SK-N-SH treated with all-trans-retinoic acid at 6 μM for 48 hours (cell line): ENCODE results near the gene PCDH17.

Source experiments
- ATAC-seq: fragments of 200-7000 bp; cut with Tn5 transposase; 3 replicates; pipeline ENCODE4 v1.9.1; 2020; ENCODE audit warnings: mild to moderate bottlenecking, moderate library complexity
- ARNTL ChIP-seq: fragments of 450-650 bp; formaldehyde crosslinking; IDR thresholded peaks from 2 replicates; pipeline ENCODE4 v1.5.0; 2020; ENCODE audit warnings: low read depth, mild to moderate bottlenecking, moderate library complexity, borderline replicate concordance
- BACH2 ChIP-seq: fragments of 250-450 bp; sonication (Bioruptor Pico); IDR thresholded peaks from 2 replicates; pipeline ENCODE4 v1.9.0; 2021; ENCODE audit warnings: mild to moderate bottlenecking, borderline replicate concordance
- GLIS3 ChIP-seq: fragments of 250-450 bp; sonication (Bioruptor Pico); IDR thresholded peaks from 2 replicates; pipeline ENCODE4 v1.5.0; 2020; ENCODE audit warnings: mild to moderate bottlenecking, moderate library complexity
- PPARA ChIP-seq: fragments of 250-450 bp; sonication (Bioruptor Pico); IDR thresholded peaks from 2 replicates; pipeline ENCODE4 v1.5.0; 2020; ENCODE audit warnings: mild to moderate bottlenecking, borderline replicate concordance
- RARB ChIP-seq: fragments of 250-450 bp; sonication (Bioruptor Pico); IDR thresholded peaks from 2 replicates; pipeline ENCODE4 v1.8.0; 2021; ENCODE audit warnings: mild to moderate bottlenecking, moderate library complexity
- TCF4 ChIP-seq: fragments of 250-450 bp; sonication (Bioruptor Pico); IDR thresholded peaks from 2 replicates; pipeline ENCODE4 v1.8.0; 2021; ENCODE audit warnings: mild to moderate bottlenecking, moderate library complexity, borderline replicate concordance
- TOX ChIP-seq: fragments of 250-450 bp; sonication (Bioruptor Pico); IDR thresholded peaks from 2 replicates; pipeline ENCODE4 v1.8.0; 2021; ENCODE audit warnings: mild to moderate bottlenecking, moderate library complexity, borderline replicate concordance
- ZFP3 ChIP-seq: fragments of 250-450 bp; sonication (Bioruptor Pico); IDR thresholded peaks from 2 replicates; pipeline ENCODE4 v1.5.0; 2020; ENCODE audit warnings: mild to moderate bottlenecking, moderate library complexity
- ZFP30 ChIP-seq: fragments of 450-650 bp; formaldehyde crosslinking; IDR thresholded peaks from 2 replicates; pipeline ENCODE4 v1.5.0; 2022; ENCODE audit warnings: mild to moderate bottlenecking, moderate library complexity
- ZNF565 ChIP-seq: fragments of 450-650 bp; formaldehyde crosslinking; conservative IDR thresholded peaks from 2 replicates; pipeline ENCODE4 v1.5.0; 2020; ENCODE audit warnings: low read depth, mild to moderate bottlenecking, moderate library complexity
- ZNF70 ChIP-seq: fragments of 450-650 bp; formaldehyde crosslinking; IDR thresholded peaks from 2 replicates; pipeline ENCODE4 v1.5.0; 2020; ENCODE audit warnings: mild to moderate bottlenecking, moderate library complexity
- TF ChIP-seq, protein P1 (sequence below): fragments of 250-450 bp; sonication (Bioruptor Pico); IDR thresholded peaks from 2 replicates; pipeline ENCODE4 v1.5.1; 2020; ENCODE audit warnings: low read depth, mild to moderate bottlenecking, moderate library complexity
- TF ChIP-seq, protein P2 (sequence below): fragments of 250-450 bp; sonication (Bioruptor Pico); IDR thresholded peaks from 2 replicates; pipeline ENCODE4 v1.8.0; 2020; ENCODE audit warnings: mild to moderate bottlenecking, moderate library complexity, borderline replicate concordance
- TF ChIP-seq, protein P3 (sequence below): fragments of 250-450 bp; sonication (Bioruptor Pico); IDR thresholded peaks from 2 replicates; pipeline ENCODE4 v1.5.0; 2020; ENCODE audit warnings: mild to moderate bottlenecking, moderate library complexity
- TF ChIP-seq, protein P4 (sequence below): fragments of 250-450 bp; sonication (Bioruptor Pico); IDR thresholded peaks from 2 replicates; pipeline ENCODE4 v1.8.0; 2021; ENCODE audit warnings: low read depth, mild to moderate bottlenecking, moderate library complexity, borderline replicate concordance

Gene PCDH17

DNA sequence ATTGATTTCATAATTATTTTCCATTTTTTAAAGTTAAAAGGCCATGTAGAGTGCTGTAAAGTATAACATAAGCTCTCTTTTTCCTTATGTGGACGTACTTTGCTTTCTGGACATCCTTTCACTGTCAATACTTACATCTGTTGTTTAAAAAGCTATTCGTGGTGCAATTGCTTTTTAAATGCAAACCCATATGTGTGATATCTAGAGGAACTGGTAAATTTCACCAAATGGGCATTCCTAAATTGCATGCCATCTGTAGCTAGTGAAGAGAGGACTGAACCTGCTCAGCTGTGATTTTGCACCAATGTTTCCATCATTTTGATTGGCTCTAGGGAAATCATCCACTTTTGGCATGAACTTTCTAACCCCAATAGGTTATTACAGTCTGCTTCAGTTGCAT lies 129.4 kb downstream of the PCDH17 start:
- no peak for TF ChIP-seq ZNF565
- TF ChIP-seq ZFP3: no peak
- no peak for TF ChIP-seq TCF4 (CRISPR knock-in tag)
- TF ChIP-seq, protein P1, sequence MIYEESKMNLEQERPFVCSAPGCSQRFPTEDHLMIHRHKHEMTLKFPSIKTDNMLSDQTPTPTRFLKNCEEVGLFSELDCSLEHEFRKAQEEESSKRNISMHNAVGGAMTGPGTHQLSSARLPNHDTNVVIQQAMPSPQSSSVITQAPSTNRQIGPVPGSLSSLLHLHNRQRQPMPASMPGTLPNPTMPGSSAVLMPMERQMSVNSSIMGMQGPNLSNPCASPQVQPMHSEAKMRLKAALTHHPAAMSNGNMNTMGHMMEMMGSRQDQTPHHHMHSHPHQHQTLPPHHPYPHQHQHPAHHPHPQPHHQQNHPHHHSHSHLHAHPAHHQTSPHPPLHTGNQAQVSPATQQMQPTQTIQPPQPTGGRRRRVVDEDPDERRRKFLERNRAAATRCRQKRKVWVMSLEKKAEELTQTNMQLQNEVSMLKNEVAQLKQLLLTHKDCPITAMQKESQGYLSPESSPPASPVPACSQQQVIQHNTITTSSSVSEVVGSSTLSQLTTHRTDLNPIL (CRISPR knock-in tag): no peak
- TF ChIP-seq TOX: no peak
- no peak for TF ChIP-seq ARNTL (CRISPR knock-in tag)
- no peak for ATAC-seq

DNA sequence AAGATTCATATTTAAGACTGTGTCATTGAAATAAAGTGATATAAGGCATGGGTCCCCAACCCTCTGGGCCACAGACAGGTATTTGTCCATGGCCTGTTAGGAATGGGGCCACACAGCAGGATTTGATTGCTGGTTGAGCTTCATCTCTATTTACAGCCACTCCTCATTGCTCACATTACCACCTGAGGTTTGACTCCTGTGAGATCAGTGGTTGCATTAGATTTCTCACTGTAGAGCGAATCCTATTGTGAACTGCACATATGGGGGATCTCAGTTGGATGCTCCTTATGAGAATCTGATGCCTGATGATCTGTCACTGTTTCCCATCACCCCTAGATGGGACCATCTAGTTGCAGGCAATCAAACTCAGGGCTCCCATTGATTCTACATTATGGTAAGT lies 132.1 kb downstream of the PCDH17 start:
- ATAC-seq: no peak
- TF ChIP-seq ZNF70 (CRISPR knock-in tag) (no peak), RARB (no peak), PPARA (CRISPR knock-in tag) (no peak), ZFP30 (CRISPR knock-in tag) (no peak), ARNTL (CRISPR knock-in tag) (no peak), GLIS3 (CRISPR knock-in tag) (no peak), BACH2 (CRISPR knock-in tag) (no peak), TCF4 (CRISPR knock-in tag) (no peak)
- TF ChIP-seq, protein P2, sequence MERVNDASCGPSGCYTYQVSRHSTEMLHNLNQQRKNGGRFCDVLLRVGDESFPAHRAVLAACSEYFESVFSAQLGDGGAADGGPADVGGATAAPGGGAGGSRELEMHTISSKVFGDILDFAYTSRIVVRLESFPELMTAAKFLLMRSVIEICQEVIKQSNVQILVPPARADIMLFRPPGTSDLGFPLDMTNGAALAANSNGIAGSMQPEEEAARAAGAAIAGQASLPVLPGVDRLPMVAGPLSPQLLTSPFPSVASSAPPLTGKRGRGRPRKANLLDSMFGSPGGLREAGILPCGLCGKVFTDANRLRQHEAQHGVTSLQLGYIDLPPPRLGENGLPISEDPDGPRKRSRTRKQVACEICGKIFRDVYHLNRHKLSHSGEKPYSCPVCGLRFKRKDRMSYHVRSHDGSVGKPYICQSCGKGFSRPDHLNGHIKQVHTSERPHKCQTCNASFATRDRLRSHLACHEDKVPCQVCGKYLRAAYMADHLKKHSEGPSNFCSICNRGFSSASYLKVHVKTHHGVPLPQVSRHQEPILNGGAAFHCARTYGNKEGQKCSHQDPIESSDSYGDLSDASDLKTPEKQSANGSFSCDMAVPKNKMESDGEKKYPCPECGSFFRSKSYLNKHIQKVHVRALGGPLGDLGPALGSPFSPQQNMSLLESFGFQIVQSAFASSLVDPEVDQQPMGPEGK: no peak
- TF ChIP-seq, protein P3, sequence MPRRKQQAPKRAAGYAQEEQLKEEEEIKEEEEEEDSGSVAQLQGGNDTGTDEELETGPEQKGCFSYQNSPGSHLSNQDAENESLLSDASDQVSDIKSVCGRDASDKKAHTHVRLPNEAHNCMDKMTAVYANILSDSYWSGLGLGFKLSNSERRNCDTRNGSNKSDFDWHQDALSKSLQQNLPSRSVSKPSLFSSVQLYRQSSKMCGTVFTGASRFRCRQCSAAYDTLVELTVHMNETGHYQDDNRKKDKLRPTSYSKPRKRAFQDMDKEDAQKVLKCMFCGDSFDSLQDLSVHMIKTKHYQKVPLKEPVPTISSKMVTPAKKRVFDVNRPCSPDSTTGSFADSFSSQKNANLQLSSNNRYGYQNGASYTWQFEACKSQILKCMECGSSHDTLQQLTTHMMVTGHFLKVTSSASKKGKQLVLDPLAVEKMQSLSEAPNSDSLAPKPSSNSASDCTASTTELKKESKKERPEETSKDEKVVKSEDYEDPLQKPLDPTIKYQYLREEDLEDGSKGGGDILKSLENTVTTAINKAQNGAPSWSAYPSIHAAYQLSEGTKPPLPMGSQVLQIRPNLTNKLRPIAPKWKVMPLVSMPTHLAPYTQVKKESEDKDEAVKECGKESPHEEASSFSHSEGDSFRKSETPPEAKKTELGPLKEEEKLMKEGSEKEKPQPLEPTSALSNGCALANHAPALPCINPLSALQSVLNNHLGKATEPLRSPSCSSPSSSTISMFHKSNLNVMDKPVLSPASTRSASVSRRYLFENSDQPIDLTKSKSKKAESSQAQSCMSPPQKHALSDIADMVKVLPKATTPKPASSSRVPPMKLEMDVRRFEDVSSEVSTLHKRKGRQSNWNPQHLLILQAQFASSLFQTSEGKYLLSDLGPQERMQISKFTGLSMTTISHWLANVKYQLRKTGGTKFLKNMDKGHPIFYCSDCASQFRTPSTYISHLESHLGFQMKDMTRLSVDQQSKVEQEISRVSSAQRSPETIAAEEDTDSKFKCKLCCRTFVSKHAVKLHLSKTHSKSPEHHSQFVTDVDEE: no peak
- TF ChIP-seq, protein P4, sequence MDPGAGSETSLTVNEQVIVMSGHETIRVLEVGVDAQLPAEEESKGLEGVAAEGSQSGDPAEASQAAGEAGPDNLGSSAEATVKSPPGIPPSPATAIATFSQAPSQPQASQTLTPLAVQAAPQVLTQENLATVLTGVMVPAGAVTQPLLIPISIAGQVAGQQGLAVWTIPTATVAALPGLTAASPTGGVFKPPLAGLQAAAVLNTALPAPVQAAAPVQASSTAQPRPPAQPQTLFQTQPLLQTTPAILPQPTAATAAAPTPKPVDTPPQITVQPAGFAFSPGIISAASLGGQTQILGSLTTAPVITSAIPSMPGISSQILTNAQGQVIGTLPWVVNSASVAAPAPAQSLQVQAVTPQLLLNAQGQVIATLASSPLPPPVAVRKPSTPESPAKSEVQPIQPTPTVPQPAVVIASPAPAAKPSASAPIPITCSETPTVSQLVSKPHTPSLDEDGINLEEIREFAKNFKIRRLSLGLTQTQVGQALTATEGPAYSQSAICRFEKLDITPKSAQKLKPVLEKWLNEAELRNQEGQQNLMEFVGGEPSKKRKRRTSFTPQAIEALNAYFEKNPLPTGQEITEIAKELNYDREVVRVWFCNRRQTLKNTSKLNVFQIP (CRISPR knock-in tag): no peak
